HG03439 (cell line): ENCODE data around the gene BCL7C.

Source experiments
- ATAC-seq: cut with Tn5 transposase; IDR thresholded peaks from one replicate; pipeline ENCODE4 v1.9.1; 2021; ENCODE audit warnings: mild to moderate bottlenecking, moderate library complexity; ENCODE audit not compliant: unreplicated experiment

The BCL7C gene

DNA sequence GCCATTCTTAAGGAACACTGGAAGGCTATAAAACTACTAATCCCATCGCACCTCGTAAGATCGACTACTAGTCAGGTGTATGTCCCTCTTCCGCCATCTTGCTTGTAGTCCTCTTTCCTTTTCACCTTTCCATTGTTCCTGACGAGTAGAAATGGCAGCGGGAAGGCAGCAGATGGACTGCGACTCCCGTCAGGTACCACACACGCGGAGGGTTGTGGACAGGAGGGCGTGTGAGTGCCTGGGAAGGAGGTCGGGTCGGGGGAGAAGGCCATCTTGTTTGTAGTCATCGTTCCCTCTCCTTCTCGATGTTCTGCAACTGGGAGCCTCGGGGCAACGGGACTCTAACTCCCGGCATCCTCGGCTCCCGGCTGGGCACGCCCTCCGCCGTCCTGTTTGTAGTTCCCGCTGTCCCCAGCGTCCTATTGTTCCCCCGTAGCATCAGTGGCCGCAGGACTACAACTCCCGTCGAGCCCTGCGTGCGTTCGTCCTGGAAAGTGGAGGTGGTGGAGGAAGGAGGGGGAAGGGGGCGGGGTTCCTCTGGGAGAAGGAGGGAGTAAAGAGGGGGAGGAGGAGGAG lies 29.2 kb upstream of the BCL7C start:
- peak; percentile 56 for ATAC-seq

DNA sequence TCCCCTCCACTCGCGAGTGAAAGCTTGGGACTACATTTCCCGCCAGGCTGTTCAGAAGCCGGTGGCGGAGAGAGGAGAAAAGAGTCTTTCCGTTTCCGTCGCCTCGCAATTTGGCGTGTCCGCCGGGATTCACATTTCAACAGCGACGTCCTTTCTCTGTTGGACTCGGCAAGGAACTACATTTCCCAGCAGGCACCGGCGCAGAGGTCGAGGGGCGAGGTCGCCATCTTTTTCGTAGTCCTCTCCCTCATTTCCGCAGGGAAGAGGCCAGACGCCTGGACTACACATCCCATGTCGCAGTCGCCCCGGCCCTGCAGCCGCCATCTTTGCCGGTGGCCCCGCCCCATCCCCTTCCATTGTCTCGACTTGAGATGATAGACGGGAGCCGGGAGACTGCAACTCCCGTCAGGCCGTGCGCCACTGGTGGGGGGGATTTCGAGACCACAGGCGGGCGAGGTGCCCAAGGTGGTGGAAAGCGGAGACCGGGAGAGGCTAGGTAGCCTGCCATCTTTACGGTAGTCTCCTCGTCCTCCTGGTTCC lies 28.6 kb upstream of the BCL7C start:
- peak; percentile 83 for ATAC-seq

DNA sequence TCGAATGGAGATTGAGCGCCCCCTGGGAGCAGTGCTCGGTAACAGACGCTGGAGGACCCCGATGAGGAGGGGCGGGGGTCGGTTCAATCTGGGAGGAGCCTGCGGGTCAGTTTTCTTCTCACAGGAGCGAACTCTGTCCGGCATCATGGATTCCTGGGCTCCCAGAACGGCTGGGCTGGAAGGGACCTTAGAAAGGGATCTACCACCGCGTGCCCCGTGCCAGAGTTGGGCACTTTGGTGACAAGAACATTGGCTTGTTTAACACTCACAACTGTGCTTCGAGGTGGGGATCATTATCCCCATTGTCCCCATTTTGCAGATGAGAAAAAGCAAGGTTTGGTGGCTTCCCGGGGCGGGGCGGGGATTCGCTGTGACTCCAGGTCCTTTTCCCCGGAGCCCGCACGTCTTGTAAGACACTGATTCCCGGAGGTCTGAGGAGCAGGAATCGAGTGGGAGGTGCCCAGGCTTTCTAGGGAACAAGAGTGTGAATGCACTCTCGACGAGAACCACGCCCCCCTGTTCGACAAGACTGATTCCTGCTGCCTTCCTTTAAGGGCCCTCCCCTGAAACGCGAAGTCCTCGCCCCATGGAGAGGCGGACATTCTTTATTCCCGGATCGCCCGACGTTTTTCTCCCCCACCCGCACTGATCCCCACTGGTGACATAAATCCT lies 28.0 kb upstream of the BCL7C start:
- ATAC-seq = peak; percentile 1

DNA sequence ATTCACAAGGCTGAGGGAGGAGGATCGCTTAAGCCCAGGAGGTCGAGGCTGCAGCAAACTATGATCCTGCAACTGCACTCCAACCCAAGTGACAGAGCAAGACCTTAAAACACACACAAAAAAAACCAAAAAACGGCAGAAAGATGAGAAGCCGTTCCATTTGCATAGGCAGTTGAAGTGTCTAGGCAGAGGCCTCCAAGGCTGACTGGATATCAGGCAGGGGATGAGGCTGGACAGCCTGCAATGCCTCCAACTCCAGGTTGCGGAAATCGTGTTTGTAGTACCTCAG lies 27.5 kb upstream of the BCL7C start:
- no peak for ATAC-seq

DNA sequence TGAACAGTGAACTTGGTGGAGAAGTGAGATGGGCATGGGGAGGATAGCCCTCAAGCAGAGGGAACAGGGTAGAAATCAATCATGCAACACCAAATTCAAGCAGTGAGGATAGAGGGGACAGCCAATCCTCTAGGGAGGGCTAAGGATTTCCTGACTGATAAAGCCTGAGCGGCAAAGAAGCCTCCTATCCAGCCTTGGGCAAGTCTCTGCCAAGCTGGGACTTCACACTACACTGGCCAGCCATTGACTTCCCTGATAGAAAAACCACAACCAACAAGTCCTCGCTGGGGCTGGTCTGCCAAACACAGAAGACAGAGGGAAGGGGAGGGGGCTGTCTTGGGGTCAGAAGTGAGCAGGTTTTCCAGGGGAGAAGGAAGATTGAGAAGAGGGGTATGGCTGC lies 27.0 kb upstream of the BCL7C start:
- no peak for ATAC-seq

DNA sequence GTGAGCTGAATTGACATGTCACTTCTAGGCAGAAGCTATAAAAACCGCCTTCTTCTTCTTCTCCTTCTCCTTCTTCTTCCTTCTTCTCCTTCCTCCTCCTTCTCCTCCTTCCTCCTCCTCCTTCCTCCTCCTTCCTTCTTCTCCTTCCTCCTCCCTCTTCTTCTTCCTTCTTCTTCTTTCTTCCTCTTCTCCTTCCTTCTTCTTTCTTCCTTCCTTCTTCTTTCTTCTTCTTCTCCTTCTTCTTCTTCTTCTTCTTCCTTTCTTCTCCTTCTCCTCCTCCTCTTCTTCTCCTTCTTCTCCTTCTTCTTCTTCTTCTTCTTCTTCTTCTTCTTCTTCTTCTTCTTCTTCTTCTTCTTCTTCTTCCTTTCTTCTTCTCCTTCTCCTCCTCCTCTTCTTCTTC lies 24.7 kb upstream of the BCL7C start:
- ATAC-seq = no peak

DNA sequence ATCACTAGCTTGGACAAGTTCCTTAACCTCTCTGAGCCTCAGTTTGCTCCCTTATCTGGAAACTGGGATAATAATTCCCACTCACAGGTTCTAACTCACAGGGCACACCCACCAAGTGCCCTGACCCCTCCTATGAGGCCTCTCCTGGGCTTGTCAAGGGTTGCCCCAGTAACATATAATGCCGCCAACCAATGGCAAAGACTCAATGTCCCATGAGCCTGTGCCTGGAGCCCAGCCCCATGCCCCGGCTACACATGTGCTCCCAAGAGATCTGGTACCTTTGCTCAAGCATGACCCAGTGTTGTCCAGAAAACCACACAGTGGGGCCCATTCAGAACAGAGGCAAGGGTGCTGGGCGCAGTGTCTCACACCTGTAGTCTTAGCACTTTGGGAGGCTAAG lies 21.0 kb upstream of the BCL7C start:
- no peak for ATAC-seq

DNA sequence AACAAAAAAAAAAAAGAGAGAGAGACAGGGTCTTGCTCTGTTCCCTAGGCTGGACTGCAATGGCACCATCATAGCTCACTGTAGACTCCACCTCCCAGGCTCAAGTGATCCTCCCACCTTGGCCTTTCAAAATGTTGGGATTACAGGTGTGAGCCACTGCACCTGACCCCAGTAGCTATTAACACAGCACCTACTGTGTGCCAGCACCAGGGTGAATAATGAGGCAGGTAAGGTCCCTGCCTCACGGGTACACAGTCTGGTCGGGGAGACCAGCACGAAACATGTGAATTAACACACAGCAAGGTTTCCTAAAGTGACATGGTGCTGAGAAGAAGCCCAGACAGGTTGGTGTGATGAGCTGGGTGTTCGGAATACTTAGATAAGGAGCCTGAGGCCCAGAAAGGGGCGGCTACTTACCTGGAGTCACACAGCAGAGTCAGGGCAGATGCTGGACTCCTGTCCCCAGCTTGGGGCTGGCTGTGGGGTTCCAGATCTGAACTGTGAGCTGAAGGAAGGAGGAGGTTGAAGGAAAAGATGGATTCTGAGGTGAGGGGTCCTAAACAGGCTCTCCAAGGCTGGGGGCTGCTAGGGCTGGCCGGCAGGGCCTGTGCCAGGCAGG lies 19.0 kb upstream of the BCL7C start:
- ATAC-seq = no peak

DNA sequence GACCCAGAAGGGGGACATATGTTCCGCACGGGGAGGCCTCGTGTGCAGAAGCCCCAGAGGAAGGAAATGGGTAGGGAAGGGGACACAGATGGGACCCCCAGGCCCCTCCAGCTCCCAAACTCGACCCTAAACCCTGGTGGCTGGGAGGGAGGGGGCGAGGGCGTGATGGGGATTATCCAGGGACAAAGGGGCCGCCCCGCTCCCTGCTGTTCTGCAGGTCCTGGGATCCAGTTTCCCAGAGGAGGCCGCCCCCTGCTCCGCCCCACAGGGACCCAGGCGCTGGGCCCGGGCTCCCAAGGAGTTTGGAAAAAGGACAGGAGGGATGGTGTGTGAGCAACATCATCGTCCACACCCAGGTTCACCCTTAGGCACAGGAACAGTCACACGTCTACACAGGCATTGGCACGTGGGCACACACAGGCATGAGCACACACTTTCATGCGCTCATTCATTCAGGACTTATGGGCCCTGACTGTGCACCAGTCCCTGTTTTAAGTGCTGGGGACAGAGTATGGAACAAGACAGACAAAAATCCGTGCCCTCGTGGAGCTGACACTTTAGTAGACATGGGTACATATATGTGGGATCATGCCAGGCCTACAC lies 16.7 kb upstream of the BCL7C start:
- no peak for ATAC-seq

DNA sequence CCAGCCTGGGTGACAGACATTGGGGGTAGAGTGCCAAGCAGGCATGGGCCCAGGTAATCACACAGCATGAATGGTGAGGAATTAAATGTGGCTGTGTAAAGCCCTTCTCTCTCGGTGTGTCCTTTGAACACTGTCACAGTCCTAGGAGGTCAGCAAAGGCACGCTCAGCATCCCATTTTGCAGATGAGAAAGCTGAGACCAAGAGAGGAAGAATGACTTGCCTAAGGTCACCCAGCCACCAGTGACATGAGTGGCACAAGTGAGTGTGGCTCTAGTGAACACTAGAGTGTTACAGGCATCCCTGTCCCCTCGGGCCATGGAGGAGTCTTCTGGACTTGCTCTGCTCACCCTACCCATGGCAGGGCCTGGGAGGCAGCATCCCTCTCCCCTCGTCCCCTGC lies 13.2 kb upstream of the BCL7C start:
- no peak for ATAC-seq

DNA sequence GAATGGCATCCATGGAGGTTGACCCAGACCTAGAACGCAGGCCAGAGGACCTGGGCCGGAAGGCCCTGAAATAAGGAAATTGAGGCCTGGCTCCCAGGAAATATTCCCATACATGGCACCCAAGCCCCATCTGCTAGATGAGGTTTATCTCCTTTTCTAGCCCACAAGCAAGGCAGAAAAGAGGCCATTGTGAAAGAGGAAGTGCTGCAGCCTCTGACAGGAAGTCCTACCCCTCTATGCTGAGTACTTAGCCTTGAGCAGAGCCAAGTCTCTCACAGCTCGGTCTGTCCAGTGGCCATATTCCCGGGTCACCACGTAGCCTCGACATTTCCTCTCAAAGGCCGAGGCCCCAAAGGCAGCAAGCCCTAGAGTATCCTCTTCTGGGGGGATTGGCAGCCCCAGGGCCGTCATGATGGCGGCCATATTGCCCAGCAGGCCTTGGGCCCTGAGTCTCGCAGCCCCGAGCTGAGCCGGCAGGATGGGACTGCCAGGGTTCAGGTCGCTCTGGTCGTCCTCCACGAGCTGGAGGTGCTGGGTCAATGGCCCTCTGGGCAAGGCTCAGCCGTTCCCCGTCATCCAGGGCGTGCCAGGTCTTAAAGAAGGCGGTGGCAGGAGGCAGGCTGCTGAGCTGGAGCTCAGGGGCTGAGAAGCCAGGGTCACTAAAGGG lies 10.4 kb upstream of the BCL7C start:
- ATAC-seq = no peak

DNA sequence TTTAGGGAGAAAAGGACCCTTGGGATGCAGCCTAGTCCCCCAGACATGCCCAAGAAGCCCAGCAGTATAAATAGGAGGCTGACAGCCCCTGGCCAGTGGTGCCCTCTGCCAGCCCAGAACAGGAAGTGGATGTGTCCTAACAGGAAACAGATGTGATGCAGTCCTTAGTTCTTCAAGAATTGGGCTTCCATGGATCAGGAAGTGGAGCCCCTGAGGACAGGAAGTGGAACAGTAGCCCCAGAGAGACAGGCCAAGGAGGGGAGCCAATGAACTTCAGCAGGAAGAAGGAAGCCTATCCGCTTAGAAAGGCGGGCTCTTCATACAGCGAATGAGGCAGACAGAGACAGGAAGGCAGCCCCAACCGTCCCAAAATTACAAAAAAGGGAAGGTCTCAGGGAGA lies 9.7 kb upstream of the BCL7C start:
- ATAC-seq = no peak

DNA sequence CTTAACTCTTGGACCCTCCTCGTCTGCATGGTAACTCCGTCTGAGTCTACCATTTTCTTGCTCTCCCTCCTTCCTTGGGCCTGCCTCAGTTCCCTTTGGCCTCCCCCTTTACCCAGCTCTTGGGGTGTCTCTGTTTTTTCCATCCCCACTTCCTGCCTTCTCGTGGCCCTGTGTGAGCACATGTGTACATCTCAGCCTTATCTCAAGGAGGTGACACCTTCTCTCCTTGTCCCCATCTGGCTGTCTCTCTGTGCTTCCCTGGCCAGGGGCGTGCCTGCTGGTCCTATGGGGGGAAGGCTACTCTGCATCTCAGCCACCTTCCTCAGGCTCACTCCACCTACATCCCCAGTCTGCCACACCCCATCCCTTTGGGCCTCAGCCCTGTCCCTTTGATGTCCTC lies 9.1 kb upstream of the BCL7C start:
- ATAC-seq = no peak

DNA sequence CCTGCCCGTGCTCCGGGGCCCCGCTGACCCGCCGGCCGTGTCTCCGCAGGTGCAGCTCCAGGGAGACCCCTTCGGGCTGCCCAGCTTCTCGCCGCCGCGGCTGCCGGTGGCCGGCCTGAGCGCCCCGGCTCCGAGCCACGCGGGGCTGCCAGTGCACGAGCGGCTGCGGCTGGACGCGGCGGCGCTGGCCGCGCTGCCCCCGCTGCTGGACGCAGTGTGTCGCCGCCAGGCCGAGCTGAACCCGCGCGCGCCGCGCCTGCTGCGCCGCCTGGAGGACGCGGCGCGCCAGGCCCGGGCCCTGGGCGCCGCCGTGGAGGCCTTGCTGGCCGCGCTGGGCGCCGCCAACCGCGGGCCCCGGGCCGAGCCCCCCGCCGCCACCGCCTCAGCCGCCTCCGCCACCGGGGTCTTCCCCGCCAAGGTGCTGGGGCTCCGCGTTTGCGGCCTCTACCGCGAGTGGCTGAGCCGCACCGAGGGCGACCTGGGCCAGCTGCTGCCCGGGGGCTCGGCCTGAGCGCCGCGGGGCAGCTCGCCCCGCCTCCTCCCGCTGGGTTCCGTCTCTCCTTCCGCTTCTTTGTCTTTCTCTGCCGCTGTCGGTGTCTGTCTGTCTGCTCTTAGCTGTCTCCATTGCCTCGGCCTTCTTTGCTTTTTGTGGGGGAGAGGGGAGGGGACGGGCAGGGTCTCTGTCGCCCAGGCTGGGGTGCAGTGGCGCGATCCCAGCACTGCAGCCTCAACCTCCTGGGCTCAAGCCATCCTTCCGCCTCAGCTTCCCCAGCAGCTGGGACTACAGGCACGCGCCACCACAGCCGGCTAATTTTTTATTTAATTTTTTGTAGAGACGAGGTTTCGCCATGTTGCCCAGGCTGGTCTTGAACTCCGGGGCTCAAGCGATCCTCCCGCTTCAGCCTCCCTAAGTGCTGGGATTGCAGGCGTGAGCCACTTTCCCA lies 8.4 kb upstream of the BCL7C start:
- ATAC-seq = peak; percentile 45

DNA sequence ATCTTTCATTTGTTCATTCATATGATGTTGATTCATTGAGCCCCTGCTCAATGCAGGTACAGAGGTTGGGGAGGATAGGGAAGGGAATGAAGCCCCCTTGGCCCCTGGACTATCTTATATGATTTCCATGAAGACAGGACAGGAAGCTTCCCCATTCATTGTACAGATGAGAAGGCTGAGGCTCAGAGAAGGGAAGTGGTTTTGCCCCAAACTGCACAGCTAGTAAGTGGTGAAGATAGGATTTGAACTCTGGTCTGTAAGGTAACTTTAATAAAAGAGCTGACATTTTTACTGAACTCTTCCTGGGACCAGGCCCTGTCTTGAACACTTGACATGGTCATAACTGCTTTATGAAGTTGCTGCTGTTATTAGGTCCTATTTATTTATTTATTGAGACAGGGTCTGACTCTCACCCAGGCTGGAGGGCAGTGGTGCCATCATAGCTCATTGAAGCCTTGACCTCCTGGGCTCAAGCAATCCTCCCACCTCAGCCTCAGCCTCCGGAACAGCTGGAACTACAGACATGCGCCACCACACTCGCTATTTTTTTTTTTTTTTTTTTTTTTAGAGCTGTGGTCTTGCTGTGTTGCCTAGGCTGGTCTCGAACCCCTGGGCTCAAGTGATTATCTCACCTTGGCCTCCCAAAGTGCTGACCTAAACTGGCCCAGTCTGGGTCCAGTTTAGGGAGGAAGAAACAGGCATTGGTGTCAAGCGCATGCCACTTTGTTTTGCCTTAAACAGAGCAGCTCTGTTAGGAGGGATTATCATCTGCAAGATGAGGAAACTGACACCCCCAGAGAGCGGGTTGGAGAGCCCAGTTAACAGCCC lies 7.5 kb upstream of the BCL7C start:
- no peak for ATAC-seq

DNA sequence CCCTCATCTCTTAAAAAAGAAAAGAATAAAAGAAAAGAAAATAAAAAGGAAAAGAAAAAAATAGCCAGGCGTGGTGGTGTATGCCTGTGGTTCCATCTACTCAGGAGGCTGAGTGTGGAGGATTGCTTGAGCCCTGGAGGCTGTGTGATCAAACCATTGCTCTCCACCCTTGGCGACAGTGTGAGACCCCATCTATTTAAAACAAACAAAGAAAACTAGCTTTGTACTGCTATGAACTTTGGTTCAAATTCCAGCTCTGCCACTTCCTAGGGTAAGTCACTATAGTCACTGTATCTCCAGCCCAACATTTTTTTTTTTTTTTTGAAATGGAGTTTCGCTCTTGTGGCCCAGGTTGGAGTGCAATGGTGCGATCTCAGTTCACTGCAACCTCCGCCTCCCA lies 6.7 kb upstream of the BCL7C start:
- ATAC-seq = no peak

DNA sequence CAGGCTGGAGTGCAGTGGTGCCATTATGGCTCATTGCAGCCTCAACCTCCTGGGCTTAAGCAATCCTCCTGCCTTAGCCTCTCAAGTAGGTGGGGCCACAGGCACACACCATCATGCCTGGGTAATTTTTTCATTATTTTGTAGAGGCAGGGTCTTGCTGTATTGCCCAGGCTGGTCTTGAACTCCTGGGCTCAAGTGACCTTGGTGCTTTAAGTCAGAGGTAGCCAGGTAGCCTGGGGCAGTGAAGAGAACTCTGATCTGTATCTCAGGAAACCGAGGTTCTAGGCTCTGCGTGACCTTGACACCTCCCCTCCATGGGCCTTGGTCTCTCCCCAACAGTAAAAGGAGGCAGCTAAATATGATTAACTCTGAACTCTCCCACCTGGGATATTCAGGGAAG lies 5.9 kb upstream of the BCL7C start:
- no peak for ATAC-seq

DNA sequence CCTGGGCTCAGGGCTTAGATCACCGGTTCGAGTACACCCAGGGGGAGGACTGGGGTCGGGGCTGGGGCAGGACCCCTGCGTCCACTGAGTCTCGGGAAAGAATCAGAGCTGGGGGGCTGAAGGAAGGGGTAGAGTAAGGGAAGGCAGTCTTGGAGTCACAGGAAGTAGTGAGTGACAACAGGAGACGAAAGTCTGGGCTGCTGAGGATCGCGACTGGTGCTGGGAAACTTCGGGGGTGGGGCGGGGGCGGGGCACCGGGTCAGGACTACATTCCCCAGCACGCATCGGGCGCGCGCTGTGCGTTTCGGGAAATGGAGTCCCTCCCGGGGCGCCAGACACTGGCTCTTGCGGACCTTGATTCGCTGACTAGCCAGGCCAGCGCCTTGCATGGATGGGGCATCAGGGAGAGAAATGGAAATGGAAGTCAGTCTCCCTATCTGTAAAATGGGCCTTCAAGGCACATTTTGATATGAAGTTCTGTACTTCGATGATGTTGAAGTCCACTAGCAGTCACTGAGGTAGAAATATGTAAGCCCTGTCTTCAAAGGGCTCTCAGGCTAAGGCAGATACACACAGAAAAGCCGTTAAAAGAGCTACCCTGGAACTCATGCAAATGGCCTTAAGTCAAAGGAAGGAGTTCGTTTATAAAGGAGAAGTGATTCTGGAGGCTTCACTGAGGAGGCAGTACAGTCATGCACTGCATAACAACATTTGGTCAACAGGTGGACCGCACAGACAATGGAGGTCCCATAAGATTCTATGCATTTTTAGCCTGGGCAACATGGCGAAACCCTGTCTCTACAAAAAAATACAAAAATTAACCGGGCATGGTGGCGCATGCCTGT lies 3.2 kb upstream of the BCL7C start:
- no peak for ATAC-seq
